ENCODE data around the gene EHMT1.
"Not testable (repeated sequence)": the region's sequence is repeated elsewhere in the genome, so short reads cannot be mapped to it uniquely, and the experiment has no call there.

The EHMT1 gene

GRCh38 chr9:137876269-137876668 lies 257.5 kb downstream of the EHMT1 start:
- no peak for DNase-seq

- DNase-seq = no peak
Measured at GRCh38 chr9:137876781-137877386, 258.1 kb downstream of the EHMT1 start.

GRCh38 chr9:137877506-137878122 lies 258.8 kb downstream of the EHMT1 start, which contains the start of gene CACNA1B:
Gene CACNA1B (plus strand): TSS chr9:137877782. CDS start chr9:137877934, 152 bp downstream.
- DNase-seq = not testable (repeated sequence)

GRCh38 chr9:137878146-137878941 lies 259.5 kb downstream of the EHMT1 start:
- no peak for DNase-seq

GRCh38 chr9:137879052-137879451 lies 260.2 kb downstream of the EHMT1 start:
- DNase-seq = no peak

GRCh38 chr9:137879566-137880150 lies 260.9 kb downstream of the EHMT1 start:
- DNase-seq = no peak

- DNase-seq = no peak
Measured at GRCh38 chr9:137880160-137880975, 261.6 kb downstream of the EHMT1 start.

- no peak for DNase-seq
Measured at GRCh38 chr9:137880976-137881530, 262.2 kb downstream of the EHMT1 start.

GRCh38 chr9:137881591-137882505 lies 263.0 kb downstream of the EHMT1 start:
- DNase-seq = no peak

GRCh38 chr9:137882506-137882821 lies 263.7 kb downstream of the EHMT1 start:
- no peak for DNase-seq

GRCh38 chr9:137883977-137884376 lies 265.2 kb downstream of the EHMT1 start:
- not testable (repeated sequence) for DNase-seq

- not testable (repeated sequence) for DNase-seq
Measured at GRCh38 chr9:137884547-137884946, 265.7 kb downstream of the EHMT1 start.

- DNase-seq = not testable (repeated sequence)
Measured at GRCh38 chr9:137885121-137885520, 266.3 kb downstream of the EHMT1 start.

Data from NCI-H510A (cell line).